ENCODE data around the gene TDRD12.
"Not testable (repeated sequence)": the region's sequence is repeated elsewhere in the genome, so short reads cannot be mapped to it uniquely, and the experiment has no call there.

TDRD12 gene

GRCh38 chr19:32694316-32694715, 25.3 kb upstream of the TDRD12 start:
- peak overlapping the region in 1 of 2 donors; percentile 40 for H3K4me3 ChIP-seq (ENCODE audit: low read length in 2 of 2)
- peak overlapping the region in 1 of 2 donors; percentile 22 for H3K9ac ChIP-seq (ENCODE audit: low read length in 2 of 2)
- H3K9me3 ChIP-seq (ENCODE audit: control insufficient read depth in 2 of 2, low read length in 2 of 2); H3K27ac ChIP-seq (ENCODE audit: low read length); H3K36me3 ChIP-seq (ENCODE audit: control insufficient read depth in 2 of 2, insufficient read depth in 2 of 2, low read length in 2 of 2); H3K27me3 ChIP-seq (ENCODE audit: control insufficient read depth in 1 of 2, insufficient read depth in 2 of 2, low read length in 2 of 2): not testable (repeated sequence)
- H3K4me1 ChIP-seq (ENCODE audit: control insufficient read depth, insufficient read depth, low read length) = peaks cover 25% of the 10 kb centered on the region

- not testable (repeated sequence) for H3K27me3 ChIP-seq (ENCODE audit: control insufficient read depth in 1 of 2, insufficient read depth in 2 of 2, low read length in 2 of 2); H3K9me3 ChIP-seq (ENCODE audit: control insufficient read depth in 2 of 2, low read length in 2 of 2); H3K9ac ChIP-seq (ENCODE audit: low read length in 2 of 2); H3K4me3 ChIP-seq (ENCODE audit: low read length in 2 of 2); H3K36me3 ChIP-seq (ENCODE audit: control insufficient read depth in 2 of 2, insufficient read depth in 2 of 2, low read length in 2 of 2); H3K27ac ChIP-seq (ENCODE audit: low read length)
- peaks cover 25% of the 10 kb centered on the region for H3K4me1 ChIP-seq (ENCODE audit: control insufficient read depth, insufficient read depth, low read length)
Observed at GRCh38 chr19:32694851-32695250, 24.7 kb upstream of the TDRD12 start.

- not testable (repeated sequence) for H3K36me3 ChIP-seq (ENCODE audit: control insufficient read depth in 2 of 2, insufficient read depth in 2 of 2, low read length in 2 of 2); H3K4me3 ChIP-seq (ENCODE audit: low read length in 2 of 2); H3K9ac ChIP-seq (ENCODE audit: low read length in 2 of 2); H3K27ac ChIP-seq (ENCODE audit: low read length); H3K27me3 ChIP-seq (ENCODE audit: control insufficient read depth in 1 of 2, insufficient read depth in 2 of 2, low read length in 2 of 2); H3K9me3 ChIP-seq (ENCODE audit: control insufficient read depth in 2 of 2, low read length in 2 of 2)
- H3K4me1 ChIP-seq (ENCODE audit: control insufficient read depth, insufficient read depth, low read length) = peaks cover 25% of the 10 kb centered on the region
Observed at GRCh38 chr19:32695506-32695905, 24.1 kb upstream of the TDRD12 start.

GRCh38 chr19:32696771-32697170, 22.8 kb upstream of the TDRD12 start:
- H3K36me3 ChIP-seq (ENCODE audit: control insufficient read depth in 2 of 2, insufficient read depth in 2 of 2, low read length in 2 of 2); H3K9ac ChIP-seq (ENCODE audit: low read length in 2 of 2); H3K27me3 ChIP-seq (ENCODE audit: control insufficient read depth in 1 of 2, insufficient read depth in 2 of 2, low read length in 2 of 2); H3K27ac ChIP-seq (ENCODE audit: low read length); H3K4me3 ChIP-seq (ENCODE audit: low read length in 2 of 2); H3K9me3 ChIP-seq (ENCODE audit: control insufficient read depth in 2 of 2, low read length in 2 of 2): not testable (repeated sequence)
- peaks cover 20% of the 10 kb centered on the region for H3K4me1 ChIP-seq (ENCODE audit: control insufficient read depth, insufficient read depth, low read length)

- H3K27ac ChIP-seq (ENCODE audit: low read length); H3K36me3 ChIP-seq (ENCODE audit: control insufficient read depth in 2 of 2, insufficient read depth in 2 of 2, low read length in 2 of 2); H3K27me3 ChIP-seq (ENCODE audit: control insufficient read depth in 1 of 2, insufficient read depth in 2 of 2, low read length in 2 of 2); H3K9ac ChIP-seq (ENCODE audit: low read length in 2 of 2); H3K9me3 ChIP-seq (ENCODE audit: control insufficient read depth in 2 of 2, low read length in 2 of 2); H3K4me1 ChIP-seq (ENCODE audit: control insufficient read depth, insufficient read depth, low read length); H3K4me3 ChIP-seq (ENCODE audit: low read length in 2 of 2): not testable (repeated sequence)
Observed at GRCh38 chr19:32700129-32700528, 19.4 kb upstream of the TDRD12 start.

- no peak overlapping the region for H3K4me3 ChIP-seq (ENCODE audit: low read length in 2 of 2)
- H3K27me3 ChIP-seq (ENCODE audit: control insufficient read depth in 1 of 2, insufficient read depth in 2 of 2, low read length in 2 of 2) = no peaks in the 10 kb centered on the region
- no peak overlapping the region for H3K9ac ChIP-seq (ENCODE audit: low read length in 2 of 2)
- peaks cover 0 to 5% of the 10 kb centered on the region in 2 donors for H3K36me3 ChIP-seq (ENCODE audit: control insufficient read depth in 2 of 2, insufficient read depth in 2 of 2, low read length in 2 of 2)
- peaks cover 0 to 10% of the 10 kb centered on the region in 2 donors for H3K9me3 ChIP-seq (ENCODE audit: control insufficient read depth in 2 of 2, low read length in 2 of 2)
- H3K27ac ChIP-seq (ENCODE audit: low read length) = no peak overlapping the region
- peaks cover 4% of the 10 kb centered on the region for H3K4me1 ChIP-seq (ENCODE audit: control insufficient read depth, insufficient read depth, low read length)
Observed at GRCh38 chr19:32702010-32702409, 17.6 kb upstream of the TDRD12 start.

GRCh38 chr19:32704006-32704405, 15.6 kb upstream of the TDRD12 start:
- not testable (repeated sequence) for H3K36me3 ChIP-seq (ENCODE audit: control insufficient read depth in 2 of 2, insufficient read depth in 2 of 2, low read length in 2 of 2); H3K4me3 ChIP-seq (ENCODE audit: low read length in 2 of 2); H3K27me3 ChIP-seq (ENCODE audit: control insufficient read depth in 1 of 2, insufficient read depth in 2 of 2, low read length in 2 of 2); H3K9ac ChIP-seq (ENCODE audit: low read length in 2 of 2); H3K9me3 ChIP-seq (ENCODE audit: control insufficient read depth in 2 of 2, low read length in 2 of 2); H3K27ac ChIP-seq (ENCODE audit: low read length); H3K4me1 ChIP-seq (ENCODE audit: control insufficient read depth, insufficient read depth, low read length)

GRCh38 chr19:32708457-32708856, 11.1 kb upstream of the TDRD12 start:
- H3K4me1 ChIP-seq (ENCODE audit: control insufficient read depth, insufficient read depth, low read length) = no peaks in the 10 kb centered on the region
- H3K9ac ChIP-seq (ENCODE audit: low read length in 2 of 2) = no peak overlapping the region
- H3K4me3 ChIP-seq (ENCODE audit: low read length in 2 of 2) = no peak overlapping the region
- peaks cover 10 to 11% of the 10 kb centered on the region in 2 donors for H3K36me3 ChIP-seq (ENCODE audit: control insufficient read depth in 2 of 2, insufficient read depth in 2 of 2, low read length in 2 of 2)
- H3K27ac ChIP-seq (ENCODE audit: low read length) = no peak overlapping the region
- peaks cover 0 to 4% of the 10 kb centered on the region in 2 donors for H3K9me3 ChIP-seq (ENCODE audit: control insufficient read depth in 2 of 2, low read length in 2 of 2)
- no peaks in the 10 kb centered on the region for H3K27me3 ChIP-seq (ENCODE audit: control insufficient read depth in 1 of 2, insufficient read depth in 2 of 2, low read length in 2 of 2)

- peaks cover 0 to 4% of the 10 kb centered on the region in 2 donors for H3K9me3 ChIP-seq (ENCODE audit: control insufficient read depth in 2 of 2, low read length in 2 of 2)
- no peak overlapping the region for H3K4me3 ChIP-seq (ENCODE audit: low read length in 2 of 2)
- H3K4me1 ChIP-seq (ENCODE audit: control insufficient read depth, insufficient read depth, low read length) = no peaks in the 10 kb centered on the region
- H3K36me3 ChIP-seq (ENCODE audit: control insufficient read depth in 2 of 2, insufficient read depth in 2 of 2, low read length in 2 of 2) = peaks cover 10 to 14% of the 10 kb centered on the region in 2 donors
- no peak overlapping the region for H3K27ac ChIP-seq (ENCODE audit: low read length)
- no peak overlapping the region for H3K9ac ChIP-seq (ENCODE audit: low read length in 2 of 2)
- no peaks in the 10 kb centered on the region for H3K27me3 ChIP-seq (ENCODE audit: control insufficient read depth in 1 of 2, insufficient read depth in 2 of 2, low read length in 2 of 2)
Observed at GRCh38 chr19:32709032-32709431, 10.5 kb upstream of the TDRD12 start.

GRCh38 chr19:32711747-32712146, 7.8 kb upstream of the TDRD12 start:
- Histone ChIP-seq H3K27ac (ENCODE audit: low read length) (no peak overlapping the region), H3K4me3 (ENCODE audit: low read length in 2 of 2) (no peak overlapping the region), H3K9me3 (ENCODE audit: control insufficient read depth in 2 of 2, low read length in 2 of 2) (no peaks in the 10 kb centered on the region), H3K27me3 (ENCODE audit: control insufficient read depth in 1 of 2, insufficient read depth in 2 of 2, low read length in 2 of 2) (no peaks in the 10 kb centered on the region), H3K36me3 (ENCODE audit: control insufficient read depth in 2 of 2, insufficient read depth in 2 of 2, low read length in 2 of 2) (peaks cover 13 to 14% of the 10 kb centered on the region in 2 donors), H3K4me1 (ENCODE audit: control insufficient read depth, insufficient read depth, low read length) (no peaks in the 10 kb centered on the region), H3K9ac (ENCODE audit: low read length in 2 of 2) (no peak overlapping the region)

GRCh38 chr19:32716203-32716602, 3.4 kb upstream of the TDRD12 start:
- not testable (repeated sequence) for H3K27me3 ChIP-seq (ENCODE audit: control insufficient read depth in 1 of 2, insufficient read depth in 2 of 2, low read length in 2 of 2)

More at GRCh38 chr19:32716203-32716602, 3.4 kb upstream of the TDRD12 start:
- H3K4me3 ChIP-seq (ENCODE audit: low read length in 2 of 2); H3K4me1 ChIP-seq (ENCODE audit: control insufficient read depth, insufficient read depth, low read length); H3K9ac ChIP-seq (ENCODE audit: low read length in 2 of 2); H3K27ac ChIP-seq (ENCODE audit: low read length); H3K9me3 ChIP-seq (ENCODE audit: control insufficient read depth in 2 of 2, low read length in 2 of 2): not testable (repeated sequence)
- peaks cover 7 to 13% of the 10 kb centered on the region in 2 donors for H3K36me3 ChIP-seq (ENCODE audit: control insufficient read depth in 2 of 2, insufficient read depth in 2 of 2, low read length in 2 of 2)
